HG03280 (cell line): ENCODE results near the gene TNS3.

Experiments
- ATAC-seq: cut with Tn5 transposase; IDR thresholded peaks from one replicate; pipeline ENCODE4 v1.9.1; 2021; ENCODE audit warnings: mild to moderate bottlenecking, moderate library complexity; ENCODE audit not compliant: unreplicated experiment

TNS3 gene

GRCh38 chr7:47336472-47337425 lies 245.2 kb downstream of the TNS3 start:
- no peak for ATAC-seq

- ATAC-seq = no peak
These were observed 246.1 kb downstream of the TNS3 start for GRCh38 chr7:47335557-47336471.

DNA sequence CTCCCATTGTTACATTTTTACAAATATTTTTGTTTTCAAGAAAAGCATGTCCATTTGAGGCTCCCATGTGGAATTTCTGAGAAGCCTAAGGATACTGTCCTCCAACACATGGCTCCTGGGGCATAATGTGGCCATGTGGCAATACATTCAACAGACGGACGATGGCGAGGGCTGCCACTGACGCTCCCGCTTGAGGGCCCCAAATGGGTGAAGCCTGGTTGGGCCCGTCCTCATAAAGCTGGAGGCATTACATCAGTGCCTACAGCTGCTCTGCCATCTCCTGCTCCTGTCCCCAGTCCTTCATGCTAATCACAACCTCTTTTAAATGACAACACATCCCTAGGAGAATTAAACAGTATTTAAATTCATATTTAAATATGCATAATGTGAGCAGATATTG lies 246.8 kb downstream of the TNS3 start:
- ATAC-seq = no peak

DNA sequence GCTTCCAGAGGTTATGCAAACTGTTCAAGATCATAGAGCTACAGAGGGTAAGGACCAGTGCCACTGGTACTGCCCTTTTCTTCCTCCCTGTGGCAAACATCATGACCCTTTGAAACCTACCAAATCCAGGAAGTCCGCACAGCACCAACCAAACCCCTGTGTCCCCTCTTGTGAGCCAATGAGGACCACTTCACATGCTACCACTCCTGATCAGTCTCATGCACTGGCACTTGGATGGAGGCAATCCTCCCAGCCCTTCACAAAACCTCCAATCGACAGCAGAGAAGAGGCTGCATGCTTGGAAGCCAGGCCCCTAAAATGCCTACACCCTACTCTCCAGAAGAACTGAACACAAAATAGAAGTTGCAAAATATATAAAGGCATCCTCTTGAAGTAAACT lies 248.0 kb downstream of the TNS3 start:
- ATAC-seq = no peak

DNA sequence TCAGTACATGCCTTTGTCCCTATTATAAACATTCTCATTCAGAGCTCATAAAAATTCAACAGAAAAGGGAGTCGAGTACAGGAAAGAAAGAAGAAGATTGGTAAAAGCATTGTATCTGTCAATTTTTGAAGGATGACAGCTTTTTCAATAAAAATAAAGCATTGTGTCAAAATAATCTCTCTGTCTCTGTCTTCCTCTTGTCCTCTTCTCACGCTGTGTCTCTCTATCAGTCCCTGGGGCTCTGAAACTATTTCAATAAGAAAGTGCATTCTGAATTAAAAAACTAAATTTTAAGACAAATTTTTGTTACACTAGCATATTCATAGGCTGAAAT lies 248.4 kb downstream of the TNS3 start:
- ATAC-seq = no peak

GRCh38 chr7:47332681-47333553 lies 249.0 kb downstream of the TNS3 start:
- ATAC-seq = no peak

GRCh38 chr7:47332213-47332612 lies 249.7 kb downstream of the TNS3 start:
- no peak for ATAC-seq

- ATAC-seq = no peak
These were observed 250.7 kb downstream of the TNS3 start for GRCh38 chr7:47331179-47331565.

- ATAC-seq = no peak
These were observed 251.2 kb downstream of the TNS3 start for GRCh38 chr7:47330561-47331178.

GRCh38 chr7:47330026-47330425 lies 251.9 kb downstream of the TNS3 start:
- no peak for ATAC-seq

- no peak for ATAC-seq
These were observed 252.5 kb downstream of the TNS3 start for GRCh38 chr7:47329320-47329926.

DNA sequence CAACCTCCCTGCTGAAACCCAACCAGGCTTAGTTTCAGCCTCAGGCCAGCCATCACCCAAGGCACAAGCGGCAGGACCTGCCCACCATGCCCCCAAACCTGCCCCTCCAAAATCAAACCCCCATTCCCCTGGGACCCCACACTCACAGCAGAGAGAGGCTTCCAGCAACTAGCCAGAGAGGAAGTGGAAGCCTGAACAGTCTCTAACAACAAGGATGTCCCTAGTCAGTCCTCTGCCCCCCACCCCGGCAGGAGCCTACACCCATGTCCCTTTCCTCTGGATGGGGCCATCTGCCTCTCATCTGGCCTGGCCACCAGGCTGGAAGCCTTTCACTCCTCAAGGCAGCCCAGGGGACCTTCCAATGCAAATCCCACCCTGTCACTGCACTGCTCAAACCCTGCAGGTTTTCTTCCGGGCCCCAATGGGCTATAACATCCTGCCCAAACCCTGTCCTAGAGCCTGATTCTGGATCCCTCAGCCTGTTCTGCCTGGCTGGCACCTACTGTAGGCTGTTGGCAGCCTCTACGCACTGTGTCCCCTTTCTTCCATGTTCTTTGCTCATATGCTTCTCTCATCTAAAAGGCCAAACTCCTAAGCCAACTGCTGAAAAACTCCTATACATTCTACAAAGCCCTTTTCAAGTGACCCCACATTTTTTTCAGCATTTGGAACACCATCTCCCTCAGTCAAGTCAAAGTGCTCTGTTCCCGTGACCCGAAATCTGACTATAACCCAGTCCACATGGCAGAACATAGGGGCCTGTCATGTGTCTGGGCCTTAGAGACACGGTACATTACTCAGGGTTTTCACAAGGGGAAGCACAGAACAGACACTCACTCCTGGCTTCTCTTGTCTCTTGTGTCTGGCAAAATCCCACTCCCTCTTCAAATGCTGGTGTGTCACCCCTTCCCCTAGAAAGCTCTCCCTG lies 253.3 kb downstream of the TNS3 start:
- no peak for ATAC-seq

- no peak for ATAC-seq
These were observed 254.1 kb downstream of the TNS3 start for GRCh38 chr7:47327698-47328391.

DNA sequence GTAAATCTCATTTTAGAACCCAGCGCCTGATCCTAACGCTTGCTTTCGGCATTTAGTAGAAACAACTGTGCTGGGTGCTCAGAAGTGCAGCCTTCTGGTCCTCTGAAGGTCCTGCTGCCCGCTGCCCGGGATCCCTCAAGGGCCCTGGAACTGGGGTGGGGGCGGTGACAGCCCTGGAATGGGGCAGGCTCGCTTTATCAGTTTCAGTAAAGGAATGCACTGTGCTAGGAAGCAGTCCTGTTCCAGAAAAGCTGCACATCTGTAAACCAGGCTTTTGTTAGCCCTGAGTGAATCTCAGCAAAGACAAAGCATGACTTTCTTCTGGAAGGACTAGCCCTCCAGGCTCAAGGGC lies 254.6 kb downstream of the TNS3 start:
- no peak for ATAC-seq

DNA sequence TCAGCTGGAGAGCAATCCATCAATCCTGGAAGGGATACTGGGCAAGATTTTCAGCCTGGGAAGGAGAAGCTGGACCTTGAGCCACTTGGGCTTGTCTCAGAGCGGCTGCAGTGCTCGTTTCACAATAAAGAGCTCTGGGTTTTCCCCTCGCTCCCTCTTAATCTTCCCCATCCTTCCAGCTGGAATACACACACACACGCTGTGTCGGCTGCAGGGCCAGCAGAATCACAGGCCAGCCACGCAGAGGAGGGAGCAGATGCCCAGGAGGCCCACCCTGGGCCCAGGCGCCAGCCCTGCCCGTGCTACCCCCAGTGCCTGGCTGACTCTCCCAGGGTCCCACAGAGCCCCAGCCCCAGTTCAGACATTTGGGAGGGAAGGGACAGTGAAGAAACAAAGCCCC lies 255.1 kb downstream of the TNS3 start:
- no peak for ATAC-seq

DNA sequence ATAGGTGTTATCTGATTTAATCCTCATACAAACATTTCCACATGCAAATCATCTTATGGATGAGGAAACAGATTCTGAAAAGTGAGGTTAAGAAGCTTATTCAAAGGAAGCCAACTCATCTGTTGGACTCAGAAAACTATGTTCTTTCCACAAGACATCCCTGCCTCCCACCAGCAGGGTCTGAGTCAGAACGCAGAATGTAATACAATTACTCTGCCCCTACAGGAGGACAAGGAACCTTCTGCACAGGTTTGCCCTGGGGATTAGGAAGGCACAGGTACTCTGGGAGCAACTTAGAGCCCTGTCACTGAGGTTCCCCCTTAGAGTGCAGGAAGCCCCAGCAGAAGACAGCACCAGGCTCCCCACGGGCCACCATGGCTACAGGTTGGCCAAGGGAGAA lies 255.7 kb downstream of the TNS3 start:
- no peak for ATAC-seq

DNA sequence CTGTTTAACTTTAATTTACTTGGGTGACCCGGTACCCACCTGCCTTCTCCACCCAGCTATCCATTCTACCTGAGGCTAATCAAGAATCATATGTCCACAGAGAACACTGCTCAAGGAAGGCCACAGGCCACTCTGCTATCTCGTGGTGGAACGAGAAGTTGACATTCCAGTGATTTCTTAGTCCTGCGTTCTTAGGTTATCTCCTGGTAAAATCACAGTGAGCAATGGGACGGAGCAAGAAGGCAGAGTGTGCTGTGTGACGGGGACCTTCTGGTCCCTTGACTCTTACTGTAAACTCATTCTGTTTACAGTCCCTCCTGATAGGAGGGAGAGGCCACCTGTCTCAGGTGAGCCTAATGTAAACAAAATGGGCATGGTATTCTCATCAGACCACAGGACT lies 256.6 kb downstream of the TNS3 start:
- ATAC-seq = no peak

GRCh38 chr7:47323904-47324303 lies 258.0 kb downstream of the TNS3 start:
- ATAC-seq = no peak

DNA sequence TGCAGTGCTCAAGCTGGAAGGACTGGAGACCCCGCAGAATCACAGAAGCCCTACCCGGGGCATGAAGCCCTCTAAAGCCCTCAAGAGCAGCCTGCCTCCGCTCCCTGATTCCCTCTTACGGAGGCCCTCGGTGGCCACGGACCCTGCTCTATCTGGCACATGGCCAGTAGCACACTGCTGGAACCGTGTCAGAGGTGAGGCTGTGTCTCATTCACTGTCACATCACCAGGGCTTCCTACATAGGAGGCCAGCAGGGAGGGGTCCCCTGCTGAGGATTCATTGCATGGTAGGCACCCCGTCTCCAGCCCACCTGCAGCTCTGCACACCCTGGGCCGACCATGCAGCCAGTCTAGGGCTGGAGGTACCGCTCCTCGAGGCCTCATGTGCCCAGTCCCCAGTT lies 259.2 kb downstream of the TNS3 start:
- no peak for ATAC-seq
